ENCODE measurements around the gene FAM227B.
"Not testable (repeated sequence)": the region's sequence is repeated elsewhere in the genome, so short reads cannot be mapped to it uniquely, and the experiment has no call there.

FAM227B gene

DNA sequence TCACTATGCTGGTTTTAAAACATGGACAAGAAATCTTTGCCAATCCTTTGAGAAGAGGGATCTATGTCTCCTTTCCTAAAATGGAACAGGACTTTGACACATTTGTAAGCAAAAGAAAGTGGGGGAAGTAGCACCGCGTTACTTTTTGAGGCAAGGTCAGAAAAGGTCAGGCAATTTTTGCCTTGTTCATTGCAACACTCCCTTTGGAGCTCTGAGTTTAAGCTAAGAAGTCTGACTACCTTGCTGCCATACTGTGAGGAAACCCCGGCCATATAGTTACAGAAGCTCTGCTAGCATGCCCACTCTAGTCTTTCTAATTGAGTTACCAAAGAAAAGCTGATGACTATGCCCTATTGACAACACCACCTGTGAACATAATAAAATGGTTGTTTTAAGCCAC is 1.4 kb downstream of the FAM227B start:
- FAIRE-seq (no peak), DNase-seq (ENCODE audit: extremely low spot score, insufficient read length, low read depth) (no peak)

DNA sequence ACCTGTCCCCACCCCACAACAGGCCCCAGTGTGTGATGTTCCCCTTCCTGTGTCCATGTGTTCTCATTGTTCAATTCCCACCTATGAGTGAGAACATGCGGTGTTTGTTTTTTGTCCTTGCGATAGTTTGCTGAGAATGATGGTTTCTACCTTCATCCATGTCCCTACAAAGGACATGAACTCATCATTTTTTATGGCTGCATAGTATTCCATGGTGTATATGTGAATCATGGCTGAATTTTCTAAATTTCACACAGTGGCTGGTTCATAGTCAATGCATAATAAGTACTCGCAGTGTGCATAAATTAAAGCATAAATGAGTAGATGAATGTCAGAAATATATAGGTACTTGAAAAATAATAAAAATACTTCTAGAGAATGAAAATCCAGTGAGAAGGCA is 8.4 kb downstream of the FAM227B start:
- DNase-seq (ENCODE audit: extremely low spot score, insufficient read length, low read depth); FAIRE-seq: not testable (repeated sequence)

DNA sequence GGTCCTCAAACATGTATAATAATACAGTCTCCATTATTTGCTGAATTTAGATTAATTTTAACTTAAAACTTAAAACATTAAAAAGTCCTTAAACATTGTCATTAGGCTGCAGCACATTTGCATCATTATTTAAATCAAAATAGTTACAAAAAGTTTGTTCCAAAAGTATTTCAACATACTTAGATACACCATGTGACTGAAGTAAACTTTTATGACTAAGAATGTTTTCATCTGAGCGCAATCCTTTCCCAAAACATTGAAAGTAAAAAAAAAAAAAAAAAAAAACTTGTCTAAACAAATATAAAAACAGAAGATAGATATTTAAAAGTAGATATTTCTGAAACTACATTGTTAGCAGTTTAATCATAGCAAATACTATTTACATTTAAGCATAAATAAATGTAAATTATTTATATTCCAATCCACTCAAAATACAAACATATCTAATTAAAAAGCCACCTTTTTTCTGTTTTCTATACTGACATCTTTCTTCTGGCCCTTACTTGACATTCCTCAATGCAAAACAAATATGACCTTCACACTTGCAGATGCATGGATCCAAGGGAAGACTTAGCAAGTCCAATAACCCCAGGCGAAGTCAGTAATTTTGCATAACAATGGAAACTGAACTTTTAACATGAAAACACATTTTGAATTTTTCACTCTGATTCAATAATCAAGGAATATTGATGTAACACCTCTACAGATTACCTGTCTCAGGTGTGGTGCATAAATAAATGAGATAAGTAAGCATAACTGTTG is 10.3 kb downstream of the FAM227B start:
- no peak for FAIRE-seq
- DNase-seq (ENCODE audit: extremely low spot score, insufficient read length, low read depth): no peak

DNA sequence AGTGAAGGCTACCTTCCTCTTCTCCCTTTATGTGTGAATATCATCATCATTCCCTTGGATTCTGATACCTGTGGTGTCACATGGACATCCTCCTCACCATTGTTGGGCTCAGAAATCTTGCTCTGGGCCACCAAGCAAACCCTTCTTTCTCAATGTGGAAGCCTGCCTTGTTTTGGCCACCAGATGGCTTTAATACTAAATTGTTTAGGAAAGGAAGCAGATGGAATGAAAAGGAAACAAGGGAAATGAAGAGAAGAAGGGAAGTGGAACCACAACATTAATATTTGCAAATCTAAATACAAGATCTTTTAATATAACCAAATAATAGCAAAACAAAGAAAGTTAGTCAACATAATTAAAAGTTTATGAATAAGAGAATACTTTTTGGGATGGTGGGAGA is 14.0 kb downstream of the FAM227B start:
- no peak for FAIRE-seq
- DNase-seq (ENCODE audit: extremely low spot score, insufficient read length, low read depth): no peak

DNA sequence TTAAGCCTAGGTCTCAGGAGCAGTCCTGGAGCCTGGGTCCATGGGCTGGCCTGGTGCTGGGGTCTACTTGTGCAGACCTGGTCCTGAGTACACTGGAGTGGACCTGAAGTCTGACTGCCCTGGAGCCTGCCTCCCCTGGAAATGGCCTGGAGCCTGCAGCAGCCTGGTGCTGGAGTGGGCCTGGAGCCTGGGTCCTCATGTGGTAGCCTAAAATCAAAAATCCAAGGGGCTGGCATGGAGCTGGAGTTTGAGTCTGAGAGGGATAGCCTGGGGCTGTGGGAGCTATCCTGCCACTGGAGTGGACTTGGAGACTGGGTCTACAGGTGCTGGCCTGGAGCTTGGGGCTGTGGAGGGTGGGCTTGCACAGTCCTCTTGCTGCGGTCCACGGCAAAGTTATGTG is 15.0 kb downstream of the FAM227B start:
- no peak for FAIRE-seq
- DNase-seq (ENCODE audit: extremely low spot score, insufficient read length, low read depth): no peak

DNA sequence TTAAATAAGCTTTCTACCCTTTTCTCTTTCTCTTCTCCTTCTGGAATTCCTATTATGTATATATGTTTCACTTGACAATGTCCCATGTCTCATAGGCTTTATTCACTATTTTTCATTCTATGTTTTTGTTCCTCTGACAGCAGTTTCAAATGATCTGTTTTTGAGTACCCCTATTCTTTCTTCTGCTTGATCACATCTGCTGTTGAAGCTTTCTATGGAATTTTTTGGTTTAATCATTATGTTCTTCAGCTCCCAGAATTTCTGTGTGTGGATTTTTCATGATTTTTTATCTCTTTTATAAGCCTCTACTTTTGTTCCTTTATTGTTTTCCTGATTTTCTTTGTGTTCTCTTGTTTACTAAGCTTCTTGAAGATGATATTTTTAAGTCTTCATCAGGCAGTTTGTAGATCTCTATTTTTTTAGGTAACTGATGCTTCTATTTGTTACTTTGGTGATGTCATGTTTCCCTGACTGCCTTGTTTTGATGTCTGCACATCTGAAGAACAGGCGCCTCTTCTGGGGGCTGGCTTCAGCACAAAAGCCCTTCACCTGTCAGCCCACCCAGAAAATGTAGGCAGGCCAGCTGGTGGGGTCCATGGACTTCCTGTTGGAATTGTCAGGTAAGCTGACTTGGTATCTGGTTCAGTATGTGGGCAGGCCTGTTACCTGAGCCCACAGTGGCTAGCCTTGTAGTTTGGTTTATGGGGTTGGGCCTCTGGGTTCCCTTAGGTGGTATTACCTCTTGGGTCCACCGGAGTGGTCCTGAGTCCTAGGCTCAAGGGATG is 15.8 kb downstream of the FAM227B start:
- DNase-seq (ENCODE audit: extremely low spot score, insufficient read length, low read depth) (no peak), FAIRE-seq (no peak)

DNA sequence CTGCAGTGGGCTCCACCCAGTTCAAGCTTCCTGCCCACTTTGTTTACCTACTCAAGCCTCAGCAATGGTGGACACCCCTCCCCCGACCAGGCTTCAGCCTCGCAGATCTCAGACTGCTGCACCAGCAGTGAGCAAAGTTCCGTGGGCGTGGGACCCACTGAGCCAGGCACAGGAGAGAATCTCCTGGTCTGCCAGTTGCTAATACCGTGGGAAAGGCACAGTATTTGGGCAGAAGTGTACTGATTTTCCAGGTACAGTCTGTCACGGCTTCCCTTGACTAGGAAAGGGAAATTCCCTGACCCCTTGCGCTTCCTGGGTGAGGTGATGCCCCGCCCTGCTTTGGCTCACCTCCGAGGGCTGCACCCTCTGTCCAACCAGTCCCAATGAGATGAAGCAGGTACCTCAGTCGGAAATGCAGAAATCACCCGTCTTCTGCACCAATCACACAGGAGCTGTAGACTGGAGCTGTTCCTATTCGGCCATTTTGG is 27.7 kb downstream of the FAM227B start:
- not testable (repeated sequence) for FAIRE-seq; DNase-seq (ENCODE audit: extremely low spot score, insufficient read length, low read depth)

DNA sequence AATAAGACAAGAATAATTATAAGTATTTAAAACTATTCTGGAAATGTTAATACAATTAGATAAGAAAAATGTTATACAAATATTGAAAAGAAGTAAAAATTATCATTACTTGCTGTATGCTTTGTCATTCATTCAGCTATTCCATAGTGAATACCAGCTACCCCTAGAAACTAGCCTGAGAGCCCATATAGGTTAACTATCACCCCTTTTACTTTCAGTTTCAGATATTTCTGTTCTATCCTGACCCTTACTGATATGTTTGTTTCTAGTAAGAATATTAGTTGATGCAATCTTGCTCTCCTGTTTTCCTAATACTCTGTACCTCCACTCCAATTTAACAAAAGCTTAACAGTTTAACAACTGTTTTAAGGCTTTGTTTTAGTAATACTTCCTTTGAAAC is 31.6 kb downstream of the FAM227B start:
- FAIRE-seq (peak; percentile 47), DNase-seq (ENCODE audit: extremely low spot score, insufficient read length, low read depth) (no peak)

DNA sequence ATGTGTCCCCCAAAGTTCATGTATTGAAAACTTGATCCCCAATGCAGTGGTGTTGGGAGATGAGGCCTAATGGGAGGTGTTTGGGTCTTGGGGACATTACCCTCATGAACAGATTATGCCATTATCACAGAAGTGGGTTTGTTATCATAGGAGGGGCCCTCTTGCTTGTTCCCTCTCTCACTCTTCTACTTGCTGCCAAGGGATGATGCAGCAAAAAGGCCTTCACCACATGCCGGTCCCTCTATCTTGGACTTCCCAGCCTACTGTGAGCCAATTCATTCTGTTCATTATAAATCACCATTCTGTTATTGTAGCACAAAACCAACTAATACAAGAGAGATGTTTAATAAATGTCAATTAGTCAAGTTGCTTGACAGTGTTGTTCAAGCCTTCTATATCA is 47.2 kb downstream of the FAM227B start:
- no peak for FAIRE-seq

DNA sequence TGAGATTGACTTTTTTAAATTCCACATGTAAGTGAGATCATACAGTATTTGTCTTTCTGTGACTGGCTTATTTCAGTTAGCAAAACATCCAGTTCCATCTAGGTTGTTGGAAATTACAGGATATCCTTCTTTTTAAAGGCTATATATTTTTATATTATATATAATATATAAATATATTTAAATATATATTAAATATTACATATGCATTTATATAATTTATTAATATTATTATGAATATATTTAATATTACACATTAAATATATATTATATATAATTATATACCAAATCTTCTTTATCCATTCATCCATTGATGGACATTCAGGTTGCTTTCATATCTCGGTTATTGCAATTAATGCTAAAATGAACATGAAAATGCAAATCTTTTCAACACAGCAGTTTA is 49.9 kb downstream of the FAM227B start:
- DNase-seq (ENCODE audit: extremely low spot score, insufficient read length, low read depth) (no peak), FAIRE-seq (no peak)

More for the DNA sequence above, 47.2 kb downstream of the FAM227B start:
- no peak for DNase-seq (ENCODE audit: extremely low spot score, insufficient read length, low read depth)

DNA sequence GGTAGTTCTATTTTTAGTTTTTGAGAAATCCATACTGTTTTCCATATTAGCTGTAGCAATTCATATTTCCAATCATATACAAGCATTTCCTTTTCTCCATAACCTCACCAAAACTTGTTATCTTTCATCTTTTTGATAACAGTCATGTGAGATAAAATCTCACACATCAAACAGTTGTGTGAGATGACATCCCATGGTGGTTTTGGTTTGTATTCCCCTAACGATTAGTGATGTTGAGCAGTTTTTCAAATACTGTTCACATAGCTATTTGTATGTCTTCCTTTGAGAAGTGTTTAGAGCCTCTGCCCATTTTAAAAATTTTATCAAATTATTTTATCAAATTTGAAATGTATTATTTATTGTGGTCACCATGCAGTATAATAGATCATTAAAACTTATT is 50.4 kb downstream of the FAM227B start:
- no peak for FAIRE-seq

DNA sequence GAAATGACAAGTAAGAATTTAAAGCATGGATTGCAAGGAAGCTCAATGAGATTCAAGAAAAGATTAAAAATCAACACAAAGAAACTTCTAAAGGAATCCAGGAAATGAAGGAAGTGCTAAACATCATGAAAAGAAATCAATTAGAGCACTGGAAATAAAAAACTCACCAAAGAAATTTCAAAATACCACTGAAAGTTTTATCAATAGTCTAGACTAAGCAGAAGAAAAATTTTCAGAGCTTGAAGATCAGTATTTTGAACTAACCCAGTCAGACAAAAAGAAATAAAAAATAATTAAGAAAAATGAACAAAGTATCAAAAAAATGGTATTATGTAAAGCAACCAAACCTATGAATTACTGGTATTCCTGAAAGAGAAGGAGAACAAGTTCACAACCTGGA is 60.6 kb downstream of the FAM227B start:
- no peak for DNase-seq (ENCODE audit: extremely low spot score, insufficient read length, low read depth)
- no peak for FAIRE-seq

More for the DNA sequence above, 50.4 kb downstream of the FAM227B start:
- no peak for DNase-seq (ENCODE audit: extremely low spot score, insufficient read length, low read depth)

DNA sequence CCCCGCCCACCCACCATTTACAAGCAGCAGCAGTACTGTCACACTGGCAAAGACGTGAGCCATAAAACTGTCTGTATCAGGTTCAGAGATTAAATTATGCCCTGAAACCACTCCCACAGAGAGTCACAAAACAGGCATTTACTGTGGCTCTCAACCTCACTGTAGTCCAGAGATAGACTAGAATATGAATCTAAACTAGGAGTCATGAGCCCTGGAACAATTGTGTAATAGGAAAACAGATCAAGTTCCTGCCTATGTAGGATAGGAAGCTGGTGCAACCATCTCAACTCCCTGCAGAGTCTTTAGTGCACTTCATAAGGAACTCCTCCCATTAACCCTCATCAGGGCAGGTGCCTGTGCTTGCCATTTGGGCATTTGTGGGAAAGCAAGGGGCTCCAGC is 61.7 kb downstream of the FAM227B start:
- FAIRE-seq (no peak), DNase-seq (ENCODE audit: extremely low spot score, insufficient read length, low read depth) (no peak)

DNA sequence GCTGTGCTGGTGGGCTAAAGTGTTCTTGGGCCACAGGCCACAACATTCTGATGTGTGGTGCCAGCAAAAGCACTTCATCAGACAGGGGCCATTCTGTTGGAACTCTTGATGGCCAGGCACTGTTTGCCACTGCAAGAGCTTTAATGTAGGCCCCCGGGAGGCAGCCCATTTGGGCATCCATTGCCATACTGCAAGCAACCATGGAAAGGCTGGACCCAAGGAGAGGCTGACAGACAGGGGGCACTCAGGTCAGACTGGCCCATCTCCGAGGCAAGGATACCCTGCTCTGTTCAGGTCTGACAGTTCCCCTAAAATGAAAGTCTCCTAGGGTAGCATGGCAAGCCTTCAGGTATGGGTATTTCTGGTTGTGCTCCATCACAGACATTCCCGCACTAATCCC is 64.2 kb downstream of the FAM227B start:
- DNase-seq (ENCODE audit: extremely low spot score, insufficient read length, low read depth): no peak
- no peak for FAIRE-seq

DNA sequence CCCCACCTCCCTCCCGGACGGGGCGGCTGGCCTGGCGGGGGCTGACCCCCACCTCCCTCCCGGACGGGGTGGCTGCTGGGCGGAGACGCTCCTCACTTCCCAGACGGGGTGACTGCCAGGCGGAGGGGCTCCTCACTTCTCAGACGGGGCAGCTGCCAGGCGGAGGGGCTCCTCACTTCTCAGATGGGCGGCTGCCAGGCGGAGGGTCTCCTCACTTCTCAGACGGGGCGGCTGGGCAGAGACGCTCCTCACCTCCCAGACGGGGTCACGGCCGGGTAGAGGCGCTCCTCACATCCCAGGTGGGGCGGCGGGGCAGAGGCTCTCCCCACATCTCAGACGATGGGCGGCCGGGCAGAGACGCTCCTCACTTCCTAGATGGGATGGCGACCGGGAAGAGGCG is 70.3 kb downstream of the FAM227B start:
- DNase-seq (ENCODE audit: extremely low spot score, insufficient read length, low read depth); FAIRE-seq: not testable (repeated sequence)

DNA sequence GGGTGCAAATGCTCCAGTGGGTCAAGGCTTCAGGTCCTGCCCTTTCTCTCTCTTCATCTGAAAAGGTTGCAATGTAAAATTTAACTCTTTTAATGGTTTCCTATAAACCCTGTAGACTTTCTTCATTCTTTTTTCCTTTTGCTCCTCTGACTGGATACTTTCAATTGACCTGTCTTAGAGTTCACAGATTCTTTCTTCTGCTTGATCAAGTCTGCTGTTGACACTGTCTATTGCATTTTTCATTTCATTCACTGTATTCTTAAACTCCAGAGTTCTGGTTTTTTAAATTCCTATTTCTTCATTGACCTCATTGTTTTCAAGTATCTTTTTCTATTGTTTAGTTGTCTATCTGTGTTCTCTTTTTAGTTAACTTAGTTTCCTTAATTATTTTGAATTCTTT is 82.1 kb downstream of the FAM227B start:
- FAIRE-seq (no peak), DNase-seq (ENCODE audit: extremely low spot score, insufficient read length, low read depth) (no peak)

DNA sequence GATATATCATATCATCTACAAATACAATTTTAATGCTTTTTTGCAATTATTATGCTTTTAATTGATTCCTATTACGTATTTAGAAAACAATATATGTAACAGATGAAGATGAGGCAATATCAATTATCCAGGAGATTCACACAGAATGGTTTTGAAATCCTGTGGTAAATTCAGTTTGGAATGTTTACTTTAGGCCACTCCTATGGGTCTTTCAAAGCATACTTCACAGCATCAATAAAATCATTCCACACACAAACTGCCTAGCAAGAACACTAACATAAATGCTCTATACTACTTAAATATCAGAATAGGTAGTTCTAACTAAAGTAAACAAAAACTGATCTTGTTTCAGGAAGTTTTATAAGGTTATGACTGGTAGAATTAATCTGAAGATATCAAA is 90.5 kb downstream of the FAM227B start:
- FAIRE-seq: no peak
- no peak for DNase-seq (ENCODE audit: extremely low spot score, insufficient read length, low read depth)

DNA sequence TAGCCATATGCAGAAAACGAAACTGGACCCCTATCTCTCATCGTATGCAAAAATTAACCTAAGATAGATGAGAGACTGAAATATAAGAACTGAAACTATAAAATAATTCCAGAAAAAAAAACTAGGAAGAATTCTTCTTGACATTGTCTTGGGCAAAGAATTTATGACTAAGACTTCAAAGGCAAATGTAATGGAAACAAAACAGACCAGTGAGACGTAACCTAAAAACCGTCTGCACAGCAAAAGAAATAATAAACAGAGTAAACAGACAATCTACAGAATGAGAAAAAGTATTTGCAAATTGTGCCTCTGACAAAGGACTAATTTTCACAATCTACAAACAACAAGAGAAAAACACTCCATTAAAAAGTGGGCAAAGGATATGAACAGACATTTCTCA is 92.3 kb downstream of the FAM227B start:
- no peak for FAIRE-seq
- DNase-seq (ENCODE audit: extremely low spot score, insufficient read length, low read depth): no peak

DNA sequence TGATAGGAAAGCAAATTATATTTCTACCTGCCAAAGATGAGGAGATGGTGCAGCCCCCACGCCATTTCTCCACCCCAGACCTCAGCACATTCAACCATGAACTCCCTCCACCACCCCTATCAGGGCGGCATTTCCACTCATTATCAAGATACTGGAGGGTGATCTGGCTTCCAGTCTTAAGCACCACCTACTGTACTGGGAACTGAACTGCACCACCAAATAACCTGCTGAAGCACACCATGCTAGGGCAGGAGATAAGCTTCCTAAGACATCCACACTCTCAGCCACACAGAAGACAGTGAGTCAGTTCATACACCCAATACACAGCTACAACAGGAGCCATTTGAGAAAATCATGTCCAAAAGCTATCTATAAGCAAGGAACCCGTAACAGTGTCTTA is 98.8 kb downstream of the FAM227B start:
- no peak for FAIRE-seq

DNA sequence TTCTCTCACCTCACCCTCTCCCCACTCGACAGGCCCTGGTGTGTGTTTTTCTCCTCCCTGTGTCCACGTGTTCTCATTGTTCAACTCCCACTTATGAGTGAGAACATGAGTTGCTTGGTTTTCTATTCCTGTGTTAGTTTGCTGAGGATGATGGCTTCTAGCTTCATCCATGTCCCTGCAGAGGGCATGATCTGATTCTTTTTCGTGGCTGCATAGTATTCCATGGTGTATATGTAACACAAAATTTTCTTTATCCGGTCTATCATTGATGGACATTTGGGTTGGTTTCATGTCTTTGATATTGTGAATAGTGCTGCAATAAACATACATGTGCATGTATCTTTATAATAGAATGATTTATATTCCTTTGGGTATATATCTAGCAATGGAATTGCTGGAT is 107.9 kb downstream of the FAM227B start:
- FAIRE-seq; DNase-seq (ENCODE audit: extremely low spot score, insufficient read length, low read depth): not testable (repeated sequence)

More for the DNA sequence above, 98.8 kb downstream of the FAM227B start:
- no peak for DNase-seq (ENCODE audit: extremely low spot score, insufficient read length, low read depth)

DNA sequence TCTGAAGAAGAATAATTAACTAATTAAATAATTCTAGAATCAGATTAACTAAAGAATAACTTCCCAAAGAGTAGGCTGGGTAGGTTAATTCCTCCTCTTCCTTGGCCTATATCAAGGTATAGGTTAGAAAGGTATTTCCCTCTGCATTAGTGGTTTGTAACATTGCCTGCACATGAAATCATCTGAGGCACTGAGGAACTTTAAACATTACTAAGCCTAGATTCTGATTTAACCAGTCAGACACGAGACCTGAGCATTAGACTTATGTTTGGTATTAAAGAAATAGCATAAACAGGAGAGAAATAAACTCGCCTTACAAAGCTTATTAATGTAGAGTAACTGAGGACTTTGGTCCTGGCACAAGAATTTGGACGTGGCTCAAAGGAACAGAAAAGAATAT is 113.4 kb downstream of the FAM227B start:
- DNase-seq (ENCODE audit: extremely low spot score, insufficient read length, low read depth): no peak
- no peak for FAIRE-seq

All from GM18507 (cell line).